ENCODE data around the gene TWNK.

GRCh38 chr10:100980311-100980710, 7.0 kb upstream of the TWNK start:
- TF ChIP-seq, protein P1, sequence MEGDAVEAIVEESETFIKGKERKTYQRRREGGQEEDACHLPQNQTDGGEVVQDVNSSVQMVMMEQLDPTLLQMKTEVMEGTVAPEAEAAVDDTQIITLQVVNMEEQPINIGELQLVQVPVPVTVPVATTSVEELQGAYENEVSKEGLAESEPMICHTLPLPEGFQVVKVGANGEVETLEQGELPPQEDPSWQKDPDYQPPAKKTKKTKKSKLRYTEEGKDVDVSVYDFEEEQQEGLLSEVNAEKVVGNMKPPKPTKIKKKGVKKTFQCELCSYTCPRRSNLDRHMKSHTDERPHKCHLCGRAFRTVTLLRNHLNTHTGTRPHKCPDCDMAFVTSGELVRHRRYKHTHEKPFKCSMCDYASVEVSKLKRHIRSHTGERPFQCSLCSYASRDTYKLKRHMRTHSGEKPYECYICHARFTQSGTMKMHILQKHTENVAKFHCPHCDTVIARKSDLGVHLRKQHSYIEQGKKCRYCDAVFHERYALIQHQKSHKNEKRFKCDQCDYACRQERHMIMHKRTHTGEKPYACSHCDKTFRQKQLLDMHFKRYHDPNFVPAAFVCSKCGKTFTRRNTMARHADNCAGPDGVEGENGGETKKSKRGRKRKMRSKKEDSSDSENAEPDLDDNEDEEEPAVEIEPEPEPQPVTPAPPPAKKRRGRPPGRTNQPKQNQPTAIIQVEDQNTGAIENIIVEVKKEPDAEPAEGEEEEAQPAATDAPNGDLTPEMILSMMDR (IDR thresholded peaks at IDR 0.05; ENCODE audit: low read length) = no peak
- TF ChIP-seq EZH2 (IDR thresholded peaks at IDR 0.05; ENCODE audit: borderline replicate concordance, low read length) = no peak

All from OCI-LY1 (cell line).